Measurements from ENCODE around the gene ADGRB3. TPM values are rescaled to one million over a fixed set of nuclear protein-coding genes. Genes with fewer than 3 reads are reported as not detected.
"Not testable (repeated sequence)": the region's sequence is repeated elsewhere in the genome, so short reads cannot be mapped to it uniquely, and the experiment has no call there.

The ADGRB3 gene
- total and polyA plus RNA-seq, 2 experiments from 2014 or later = not detected

DNA sequence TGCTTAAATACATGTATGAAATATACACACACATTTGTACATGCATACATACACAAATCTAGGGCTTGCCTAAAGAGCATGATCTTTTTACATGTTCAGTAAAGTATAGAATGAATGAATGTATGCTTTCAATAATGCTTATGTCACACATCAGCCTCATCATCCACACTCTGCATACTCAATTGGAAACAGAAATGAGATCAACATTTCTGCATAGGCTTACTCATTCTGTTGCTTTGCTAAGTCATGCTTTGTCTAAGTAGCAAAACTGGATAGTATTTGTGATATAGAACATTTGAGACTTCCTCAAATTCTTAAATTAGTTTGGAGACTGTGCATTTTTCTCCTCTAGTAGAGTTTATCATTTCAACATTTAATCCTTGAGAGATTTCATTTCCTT is 343.3 kb downstream of the ADGRB3 start:
- no peak overlapping the region for H2AFZ ChIP-seq

DNA sequence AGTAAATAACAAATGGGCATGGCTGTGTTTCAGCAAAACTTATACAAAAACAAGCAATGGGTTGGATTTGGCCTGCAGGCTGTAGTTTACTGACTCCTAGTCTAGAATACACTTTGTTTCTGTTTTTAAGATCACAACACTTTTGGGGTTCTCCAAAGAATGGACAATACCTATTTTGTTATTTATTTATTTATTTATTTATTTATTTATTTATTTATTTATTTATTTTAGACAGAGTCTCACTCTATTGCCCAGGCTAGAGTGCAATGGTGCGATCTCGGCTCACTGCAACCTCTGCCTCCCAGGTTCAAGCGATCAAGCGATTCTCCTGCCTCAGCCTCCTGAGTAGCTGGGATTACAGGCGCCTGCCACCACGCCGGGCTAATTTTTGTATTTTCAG is 346.6 kb downstream of the ADGRB3 start:
- H3K27me3 ChIP-seq (replicated peaks; ENCODE audit: insufficient read depth); H3K79me2 ChIP-seq (ENCODE audit: insufficient read depth); H3K9ac ChIP-seq; H3K4me2 ChIP-seq (ENCODE audit: unreplicated experiment); in situ Hi-C loops (cut with MboI); H2AFZ ChIP-seq; H3K36me3 ChIP-seq (ENCODE audit: low read depth); H3K9me3 ChIP-seq (ENCODE audit: low read depth); H3K27ac ChIP-seq; H3K4me3 ChIP-seq; H3F3A ChIP-seq (ENCODE audit: insufficient read depth); DNase-seq; H3K9me2 ChIP-seq (ENCODE audit: insufficient read depth); H3K4me1 ChIP-seq (ENCODE audit: insufficient read depth); H4K20me1 ChIP-seq (ENCODE audit: insufficient read depth): not testable (repeated sequence)
- WGBS, 2 experiments (ENCODE audit: low coverage in 1 of 2, low lambda C conversion rate in 2 of 2, missing lambda C conversion rate in 2 of 2) = 78% methylated on average over 7 of the region's 7 CpGs

More for the DNA sequence above, 343.3 kb downstream of the ADGRB3 start:
- Histone ChIP-seq H3K9me3 (ENCODE audit: low read depth) (no peaks in the 10 kb centered on the region), H3K9ac (no peak overlapping the region), H3K27ac (no peak overlapping the region), H3K4me3 (no peak overlapping the region), H3F3A (ENCODE audit: insufficient read depth) (no peaks in the 10 kb centered on the region), H3K9me2 (ENCODE audit: insufficient read depth) (no peaks in the 10 kb centered on the region), H3K4me2 (ENCODE audit: unreplicated experiment) (no peak overlapping the region), H3K36me3 (ENCODE audit: low read depth) (no peaks in the 10 kb centered on the region), H3K4me1 (ENCODE audit: insufficient read depth) (no peaks in the 10 kb centered on the region), H3K27me3 (replicated peaks; ENCODE audit: insufficient read depth) (no peaks in the 10 kb centered on the region), H4K20me1 (ENCODE audit: insufficient read depth) (no peaks in the 10 kb centered on the region; the same call in 1 of the 2 replicates), H3K79me2 (ENCODE audit: insufficient read depth) (no peaks in the 10 kb centered on the region)
- TF ChIP-seq EZH2 (IDR thresholded peaks at IDR 0.05; ENCODE audit: insufficient read depth, poor library complexity, severe bottlenecking) (no peak), EZH2phosphoT487 (IDR thresholded peaks at IDR 0.05; ENCODE audit: insufficient read depth, low read depth) (no peak)
- DNase-seq = no peak
- in situ Hi-C loops (cut with MboI) = no loop called here

DNA sequence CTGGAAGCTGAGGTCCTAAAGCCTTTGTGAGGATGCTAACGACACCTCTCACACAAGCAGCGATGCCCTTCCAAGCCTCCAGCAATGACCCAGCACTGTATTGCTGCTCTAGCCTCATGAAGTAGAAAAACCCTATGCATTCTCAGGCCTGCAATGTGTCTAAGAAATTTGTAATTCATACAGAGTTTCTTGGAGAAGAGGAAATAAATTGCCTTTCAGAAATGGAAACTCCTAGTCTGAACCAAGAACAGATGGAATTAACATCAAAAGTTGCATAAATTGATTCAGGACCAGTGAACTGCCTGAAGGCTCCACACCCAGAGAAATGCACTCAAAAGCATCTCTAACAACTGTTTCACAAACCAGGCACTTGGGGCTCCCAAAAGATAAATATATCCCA is 353.6 kb downstream of the ADGRB3 start:
- no peak overlapping the region for H3K9ac ChIP-seq
- no peaks in the 10 kb centered on the region for H3K9me3 ChIP-seq (ENCODE audit: low read depth)
- no peak overlapping the region for H3K4me3 ChIP-seq
- no peaks in the 10 kb centered on the region for H3K79me2 ChIP-seq (ENCODE audit: insufficient read depth)
- no peak overlapping the region for H3K4me2 ChIP-seq (ENCODE audit: unreplicated experiment)
- H3K4me1 ChIP-seq (ENCODE audit: insufficient read depth) = no peaks in the 10 kb centered on the region
- in situ Hi-C loops (cut with MboI) = no loop called here
- H3F3A ChIP-seq (ENCODE audit: insufficient read depth) = no peaks in the 10 kb centered on the region
- no peak for TF ChIP-seq EZH2phosphoT487 (IDR thresholded peaks at IDR 0.05; ENCODE audit: insufficient read depth, low read depth)
- TF ChIP-seq EZH2 (IDR thresholded peaks at IDR 0.05; ENCODE audit: insufficient read depth, poor library complexity, severe bottlenecking) = no peak
- no peaks in the 10 kb centered on the region for H4K20me1 ChIP-seq (ENCODE audit: insufficient read depth)
- H3K9me2 ChIP-seq (ENCODE audit: insufficient read depth) = no peaks in the 10 kb centered on the region
- no peak overlapping the region for H3K27ac ChIP-seq
- H3K27me3 ChIP-seq (replicated peaks; ENCODE audit: insufficient read depth) = no peaks in the 10 kb centered on the region
- 74 to 81% methylated on average over 2 of the region's 2 CpGs for WGBS, 2 experiments (ENCODE audit: low coverage in 1 of 2, low lambda C conversion rate in 2 of 2, missing lambda C conversion rate in 2 of 2)
- H3K36me3 ChIP-seq (ENCODE audit: low read depth) = no peaks in the 10 kb centered on the region
- H2AFZ ChIP-seq = no peak overlapping the region
- no peak for DNase-seq

DNA sequence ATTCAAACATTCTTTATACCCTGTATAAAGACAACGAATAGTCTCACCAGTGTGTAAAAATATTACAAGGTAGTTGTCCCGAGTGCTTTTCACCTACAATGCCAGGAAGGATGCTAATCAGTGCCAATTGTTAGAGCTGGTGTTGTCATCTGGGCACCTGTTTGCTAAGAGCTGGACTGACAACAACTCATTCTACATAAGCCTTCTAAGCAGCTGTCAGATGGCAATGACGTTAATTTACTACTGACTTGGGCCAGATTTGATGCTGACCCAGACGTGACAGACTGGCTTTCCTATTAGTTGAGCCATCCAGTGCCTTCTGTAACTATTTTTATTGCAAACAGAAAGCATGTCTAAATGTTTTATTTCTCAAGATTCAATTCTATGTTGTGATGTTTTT is 355.2 kb downstream of the ADGRB3 start:
- TF ChIP-seq EZH2 (IDR thresholded peaks at IDR 0.05; ENCODE audit: insufficient read depth, poor library complexity, severe bottlenecking) (no peak), EZH2phosphoT487 (IDR thresholded peaks at IDR 0.05; ENCODE audit: insufficient read depth, low read depth) (no peak)
- no peaks in the 10 kb centered on the region for H3K9me3 ChIP-seq (ENCODE audit: low read depth)
- H3K27ac ChIP-seq = no peak overlapping the region
- DNase-seq = no peak
- no peak overlapping the region for H3K9ac ChIP-seq
- H3K27me3 ChIP-seq (replicated peaks; ENCODE audit: insufficient read depth) = no peaks in the 10 kb centered on the region
- H3K4me1 ChIP-seq (ENCODE audit: insufficient read depth) = no peaks in the 10 kb centered on the region
- no peak overlapping the region for H3K4me3 ChIP-seq
- H3K36me3 ChIP-seq (ENCODE audit: low read depth) = no peaks in the 10 kb centered on the region
- in situ Hi-C loops (cut with MboI) = no loop called here
- H2AFZ ChIP-seq = no peak overlapping the region
- H3K4me2 ChIP-seq (ENCODE audit: unreplicated experiment) = no peak overlapping the region
- H4K20me1 ChIP-seq (ENCODE audit: insufficient read depth) = no peaks in the 10 kb centered on the region
- H3K79me2 ChIP-seq (ENCODE audit: insufficient read depth) = no peaks in the 10 kb centered on the region
- 10 to 13% methylated on average over 4 of the region's 4 CpGs for WGBS, 2 experiments (ENCODE audit: low coverage in 1 of 2, low lambda C conversion rate in 2 of 2, missing lambda C conversion rate in 2 of 2)
- no peaks in the 10 kb centered on the region for H3K9me2 ChIP-seq (ENCODE audit: insufficient read depth)
- H3F3A ChIP-seq (ENCODE audit: insufficient read depth) = no peaks in the 10 kb centered on the region

DNA sequence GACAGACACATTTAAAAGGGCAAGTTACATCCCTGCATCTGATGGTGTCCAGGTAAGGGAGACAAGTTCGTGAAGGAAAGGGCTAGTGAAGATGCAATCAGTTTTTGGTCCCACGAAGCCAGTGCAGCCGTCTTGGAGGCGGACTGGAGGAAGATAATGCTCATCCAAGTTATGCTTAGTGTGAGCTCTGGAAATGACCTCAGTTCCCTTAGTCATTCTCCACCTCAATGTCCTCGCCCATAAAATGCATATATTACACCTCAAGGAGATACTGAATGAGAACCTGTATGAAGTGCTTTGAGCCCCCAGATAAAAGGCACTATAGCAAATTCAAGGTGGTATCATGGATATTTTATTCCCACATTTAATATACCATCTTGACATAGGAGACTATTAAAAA is 358.8 kb downstream of the ADGRB3 start:
- no peaks in the 10 kb centered on the region for H4K20me1 ChIP-seq (ENCODE audit: insufficient read depth)
- H3K4me3 ChIP-seq = no peak overlapping the region
- no peaks in the 10 kb centered on the region for H3F3A ChIP-seq (ENCODE audit: insufficient read depth)
- no peaks in the 10 kb centered on the region for H3K27me3 ChIP-seq (replicated peaks; ENCODE audit: insufficient read depth)
- WGBS, 2 experiments (ENCODE audit: low coverage in 1 of 2, low lambda C conversion rate in 2 of 2, missing lambda C conversion rate in 2 of 2) = 47 to 54% methylated on average over 5 of the region's 5 CpGs
- H3K4me1 ChIP-seq (ENCODE audit: insufficient read depth) = no peaks in the 10 kb centered on the region
- H3K4me2 ChIP-seq (ENCODE audit: unreplicated experiment) = no peak overlapping the region
- TF ChIP-seq EZH2 (IDR thresholded peaks at IDR 0.05; ENCODE audit: insufficient read depth, poor library complexity, severe bottlenecking) (no peak), EZH2phosphoT487 (IDR thresholded peaks at IDR 0.05; ENCODE audit: insufficient read depth, low read depth) (no peak)
- H3K9me3 ChIP-seq (ENCODE audit: low read depth) = no peaks in the 10 kb centered on the region
- H3K36me3 ChIP-seq (ENCODE audit: low read depth) = no peaks in the 10 kb centered on the region
- in situ Hi-C loops (cut with MboI) = no loop called here
- DNase-seq = no peak
- H3K27ac ChIP-seq = no peak overlapping the region
- no peak overlapping the region for H3K9ac ChIP-seq
- H3K79me2 ChIP-seq (ENCODE audit: insufficient read depth) = no peaks in the 10 kb centered on the region
- no peaks in the 10 kb centered on the region for H3K9me2 ChIP-seq (ENCODE audit: insufficient read depth)
- H2AFZ ChIP-seq = no peak overlapping the region
